ENCODE results near the gene PPP1R12C.

The PPP1R12C gene

GRCh38 chr19:55146705-55147273 lies 29.4 kb upstream of the PPP1R12C start:
- DNase-seq (ENCODE audit: low read depth): no peak

- no peak for DNase-seq (ENCODE audit: low read depth)
Observed at GRCh38 chr19:55146078-55146704, 28.8 kb upstream of the PPP1R12C start.

DNA sequence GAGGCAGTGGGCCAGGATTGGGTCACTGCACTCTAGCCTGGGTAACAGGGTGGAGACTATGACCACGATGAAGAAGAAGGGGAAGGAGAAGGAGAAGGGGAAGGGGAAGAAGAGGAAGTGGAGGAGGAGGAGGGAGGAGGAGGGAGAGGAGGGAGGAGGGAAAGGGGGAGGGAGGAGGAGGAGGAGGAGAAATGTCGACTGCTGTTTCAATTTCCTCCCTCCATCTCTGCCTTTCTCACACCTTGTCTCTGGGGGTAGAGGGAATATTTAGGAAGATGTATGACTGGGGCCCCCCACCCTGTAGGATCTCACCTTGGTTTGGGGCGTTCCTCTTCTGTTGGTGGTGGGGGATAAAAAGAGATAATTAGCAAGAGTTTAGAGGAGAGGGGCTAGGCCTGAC lies 27.8 kb upstream of the PPP1R12C start:
- no peak for DNase-seq (ENCODE audit: low read depth)

- no peak for DNase-seq (ENCODE audit: low read depth)
Observed at GRCh38 chr19:55141696-55142095, 24.3 kb upstream of the PPP1R12C start.

GRCh38 chr19:55137915-55138314 lies 20.5 kb upstream of the PPP1R12C start:
- DNase-seq (ENCODE audit: low read depth): no peak

- DNase-seq (ENCODE audit: low read depth): no peak
Observed at GRCh38 chr19:55136399-55137102, 19.1 kb upstream of the PPP1R12C start.

DNA sequence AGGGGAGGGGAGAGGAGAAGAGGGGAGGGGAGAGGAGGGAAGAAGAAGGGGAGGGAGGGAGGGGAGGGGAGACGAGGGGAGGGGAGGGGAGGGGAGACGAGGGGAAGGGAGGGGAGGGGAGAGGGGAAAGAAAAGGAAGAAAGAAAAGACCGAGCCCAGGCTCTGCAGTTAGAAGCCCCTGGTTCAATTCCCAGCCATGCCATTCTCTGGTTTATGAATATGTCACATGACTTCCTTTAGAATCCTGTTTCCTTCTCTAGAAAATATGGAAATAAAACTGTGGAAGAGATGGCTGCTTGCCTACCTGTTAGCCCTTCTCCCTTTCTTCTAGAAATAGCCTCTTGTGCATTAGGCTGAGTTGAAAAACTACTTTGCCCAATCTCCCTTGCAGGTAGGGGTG lies 17.3 kb upstream of the PPP1R12C start:
- no peak for DNase-seq (ENCODE audit: low read depth)

DNA sequence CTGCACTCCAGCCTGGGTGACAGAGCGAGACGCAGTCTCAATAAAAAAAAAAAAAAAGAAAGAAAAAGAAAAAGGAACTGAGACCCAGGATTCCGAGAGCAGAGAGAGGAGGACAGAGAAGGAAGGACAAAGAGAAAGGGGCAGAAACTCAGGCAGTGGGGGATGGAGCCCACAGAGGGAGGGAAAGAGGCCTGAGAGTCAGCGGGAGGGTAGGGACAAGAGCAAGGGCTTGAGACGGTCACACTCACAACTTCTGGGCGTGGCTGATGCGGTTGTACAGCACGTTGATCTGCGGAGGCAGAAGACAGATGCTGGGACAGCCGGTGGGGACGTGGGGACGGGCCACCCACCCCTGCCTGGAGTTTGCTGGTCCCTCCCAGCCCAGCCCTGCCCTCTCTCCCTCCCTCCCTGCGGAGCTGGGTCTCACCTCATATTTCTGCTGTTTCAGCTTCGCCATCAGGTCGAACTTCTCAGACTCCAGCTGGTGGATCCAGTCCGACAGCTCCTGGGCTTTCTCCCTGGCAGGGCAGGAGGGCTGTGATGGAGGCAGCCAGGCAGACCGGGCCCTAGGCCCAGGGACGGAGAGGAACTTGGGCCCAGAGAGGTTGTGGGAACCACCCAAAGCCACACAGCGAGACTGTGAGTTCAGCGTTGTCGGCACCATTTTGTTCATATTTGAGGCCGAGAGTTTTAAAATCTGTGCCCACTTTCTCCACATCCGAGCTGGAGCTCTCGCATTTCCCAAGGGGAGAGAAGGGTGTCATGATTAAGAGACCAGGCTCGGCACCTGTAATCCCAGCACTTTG lies 16.4 kb upstream of the PPP1R12C start:
- no peak for DNase-seq (ENCODE audit: low read depth)

GRCh38 chr19:55132453-55133129 lies 15.2 kb upstream of the PPP1R12C start:
- no peak for DNase-seq (ENCODE audit: low read depth)

GRCh38 chr19:55131421-55131820 lies 14.0 kb upstream of the PPP1R12C start:
- peak; percentile 45 for DNase-seq (ENCODE audit: low read depth)

- no peak for DNase-seq (ENCODE audit: low read depth)
Observed at GRCh38 chr19:55119053-55119452, 1.6 kb upstream of the PPP1R12C start.

DNA sequence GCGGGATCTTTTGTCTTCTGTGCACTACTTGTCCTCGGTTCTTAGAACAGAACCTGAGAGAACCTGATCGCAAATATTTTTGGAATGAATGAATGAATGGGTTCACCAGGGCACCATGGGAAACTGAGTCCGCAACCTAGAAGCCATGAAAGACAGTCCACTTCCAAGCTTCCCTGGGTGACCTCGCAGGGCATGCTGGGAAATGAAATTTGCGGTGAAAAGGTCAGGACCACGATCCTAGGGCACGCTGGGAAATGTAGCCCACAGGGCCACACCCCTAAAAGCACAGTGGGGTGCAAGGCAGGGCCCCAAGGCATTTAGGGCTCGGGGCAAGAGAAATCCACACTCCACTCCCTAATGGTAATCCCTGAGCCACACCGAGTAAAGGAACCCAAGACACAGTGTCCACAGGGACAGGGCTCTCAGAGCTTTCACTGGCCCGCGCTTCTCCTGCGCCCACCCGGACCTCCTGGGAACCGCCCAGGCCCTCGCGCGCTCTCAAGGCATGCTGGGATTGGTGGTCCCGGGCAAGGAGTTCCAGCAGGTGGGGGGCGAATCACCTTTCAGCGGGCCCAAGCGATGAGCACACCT lies 1.1 kb upstream of the PPP1R12C start:
- peak; percentile 15 for DNase-seq (ENCODE audit: low read depth)

- DNase-seq (ENCODE audit: low read depth): peak; percentile 99
Observed at GRCh38 chr19:55117663-55118391, 390 bp upstream of the PPP1R12C start.

- DNase-seq (ENCODE audit: low read depth): peak; percentile 66
Observed at GRCh38 chr19:55116232-55116858, 1.1 kb downstream of the PPP1R12C start.

DNA sequence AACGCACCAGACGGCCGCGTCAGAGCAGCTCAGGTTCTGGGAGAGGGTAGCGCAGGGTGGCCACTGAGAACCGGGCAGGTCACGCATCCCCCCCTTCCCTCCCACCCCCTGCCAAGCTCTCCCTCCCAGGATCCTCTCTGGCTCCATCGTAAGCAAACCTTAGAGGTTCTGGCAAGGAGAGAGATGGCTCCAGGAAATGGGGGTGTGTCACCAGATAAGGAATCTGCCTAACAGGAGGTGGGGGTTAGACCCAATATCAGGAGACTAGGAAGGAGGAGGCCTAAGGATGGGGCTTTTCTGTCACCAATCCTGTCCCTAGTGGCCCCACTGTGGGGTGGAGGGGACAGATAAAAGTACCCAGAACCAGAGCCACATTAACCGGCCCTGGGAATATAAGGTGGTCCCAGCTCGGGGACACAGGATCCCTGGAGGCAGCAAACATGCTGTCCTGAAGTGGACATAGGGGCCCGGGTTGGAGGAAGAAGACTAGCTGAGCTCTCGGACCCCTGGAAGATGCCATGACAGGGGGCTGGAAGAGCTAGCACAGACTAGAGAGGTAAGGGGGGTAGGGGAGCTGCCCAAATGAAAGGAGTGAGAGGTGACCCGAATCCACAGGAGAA lies 1.9 kb downstream of the PPP1R12C start:
- DNase-seq (ENCODE audit: low read depth): no peak

- DNase-seq (ENCODE audit: low read depth): no peak
Observed at GRCh38 chr19:55114566-55115145, 2.8 kb downstream of the PPP1R12C start.

- peak; percentile 96 for DNase-seq (ENCODE audit: low read depth)
Observed at GRCh38 chr19:55113570-55114039, 3.8 kb downstream of the PPP1R12C start.

GRCh38 chr19:55112777-55113569 lies 4.5 kb downstream of the PPP1R12C start:
- no peak for DNase-seq (ENCODE audit: low read depth)

Data from fibroblast of gingiva (primary cell).